ENCODE measurements around the gene RNFT2.
"Not testable (repeated sequence)": the region's sequence is repeated elsewhere in the genome, so short reads cannot be mapped to it uniquely, and the experiment has no call there.

RNFT2 gene

DNA sequence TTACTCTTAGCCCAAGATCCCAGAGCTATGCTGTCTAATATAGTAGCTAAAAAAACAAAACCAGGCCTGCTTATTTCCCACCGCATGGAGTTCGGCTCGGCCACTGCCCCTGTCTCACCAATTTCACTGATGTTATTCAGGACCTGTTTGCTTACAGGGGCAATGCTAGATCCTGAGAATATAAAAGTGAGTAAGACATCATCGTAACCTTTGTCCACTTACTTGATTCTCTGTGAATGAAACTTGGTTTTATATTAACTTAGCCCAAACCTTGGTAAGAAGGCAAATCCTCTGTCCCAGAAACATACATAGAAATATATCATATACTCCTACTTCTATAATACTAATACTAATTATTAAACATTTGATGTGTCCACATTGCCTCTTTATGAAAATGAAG is 56.6 kb downstream of the RNFT2 start:
- DNase-seq (ENCODE audit: low spot score) = no peak

DNA sequence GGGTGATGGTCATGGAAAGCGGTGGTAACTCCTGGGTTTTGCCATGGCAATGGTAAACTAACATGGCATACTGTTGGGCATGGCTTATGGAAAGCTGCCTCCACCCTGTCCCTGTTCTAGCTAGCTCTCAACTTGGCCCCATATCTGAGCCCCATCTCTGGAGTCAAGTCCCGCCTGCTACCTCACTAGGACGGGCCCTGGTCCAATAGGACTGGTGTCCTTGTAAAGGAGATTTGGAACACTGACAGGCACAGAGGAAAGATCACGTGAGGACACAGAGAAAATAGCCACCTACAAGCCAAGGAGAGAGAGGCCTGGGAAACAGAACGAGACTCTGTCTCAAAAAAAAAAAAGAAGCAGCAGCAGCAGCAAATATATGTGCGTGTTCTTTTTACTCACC is 59.8 kb downstream of the RNFT2 start:
- no peak for DNase-seq (ENCODE audit: low spot score)

DNA sequence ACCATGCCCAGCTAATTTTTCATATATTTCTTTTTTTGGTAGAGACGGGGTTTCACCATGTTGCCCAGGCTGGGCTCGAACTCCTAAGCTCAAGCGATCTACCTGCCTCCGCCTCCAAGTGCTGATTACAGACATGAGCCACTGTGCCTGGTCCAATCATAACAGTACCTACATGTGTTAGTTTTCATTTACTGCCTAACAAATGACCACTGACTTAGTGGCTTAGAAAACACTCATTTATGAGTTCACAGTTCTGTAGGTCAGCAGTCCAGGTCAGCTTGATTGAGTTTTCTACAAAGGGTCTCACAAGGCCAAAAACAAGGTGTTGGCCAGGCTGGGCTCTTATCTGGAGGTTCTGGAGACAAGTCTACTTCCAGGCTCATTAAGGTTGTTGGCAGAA is 60.6 kb downstream of the RNFT2 start:
- DNase-seq (ENCODE audit: low spot score) = no peak

DNA sequence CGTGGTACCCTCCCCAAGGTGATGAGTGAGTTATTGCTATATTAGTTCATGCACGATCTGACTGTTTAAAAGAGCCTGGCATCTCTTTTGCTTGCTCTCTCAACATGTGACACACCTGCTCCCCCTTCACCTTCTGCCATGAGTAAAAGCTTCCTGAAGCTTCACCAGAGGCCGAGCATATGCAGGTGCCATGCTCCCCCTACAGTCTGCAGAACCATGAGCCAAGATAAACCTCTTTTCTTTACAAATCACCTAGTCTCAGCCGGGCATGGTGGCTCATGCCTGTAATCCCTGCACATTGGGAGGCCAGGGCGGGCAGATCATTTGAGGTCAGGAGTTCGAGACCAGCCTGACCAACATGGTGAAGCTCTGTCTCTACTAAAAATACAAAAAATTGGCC is 61.8 kb downstream of the RNFT2 start:
- no peak for DNase-seq (ENCODE audit: low spot score)

DNA sequence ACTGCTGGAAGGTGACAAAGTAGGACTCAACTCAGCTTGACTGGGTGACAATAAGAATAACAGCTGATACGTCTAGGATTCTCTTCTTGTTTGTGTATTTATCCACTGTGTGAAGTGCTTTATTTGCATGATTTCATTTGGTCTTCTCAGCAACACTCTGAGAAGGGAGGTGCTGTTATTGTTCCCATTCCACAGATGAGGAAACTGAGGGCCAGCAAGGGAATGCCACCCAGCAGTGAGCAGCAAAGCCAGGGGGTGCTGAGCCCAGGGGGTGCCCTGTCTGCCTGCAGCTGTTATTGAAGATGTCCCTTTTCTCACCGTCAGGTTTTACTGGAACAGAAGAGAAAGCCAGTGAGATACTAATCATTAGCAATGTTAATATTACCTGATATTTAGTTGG is 62.8 kb downstream of the RNFT2 start:
- DNase-seq (ENCODE audit: low spot score) = no peak

DNA sequence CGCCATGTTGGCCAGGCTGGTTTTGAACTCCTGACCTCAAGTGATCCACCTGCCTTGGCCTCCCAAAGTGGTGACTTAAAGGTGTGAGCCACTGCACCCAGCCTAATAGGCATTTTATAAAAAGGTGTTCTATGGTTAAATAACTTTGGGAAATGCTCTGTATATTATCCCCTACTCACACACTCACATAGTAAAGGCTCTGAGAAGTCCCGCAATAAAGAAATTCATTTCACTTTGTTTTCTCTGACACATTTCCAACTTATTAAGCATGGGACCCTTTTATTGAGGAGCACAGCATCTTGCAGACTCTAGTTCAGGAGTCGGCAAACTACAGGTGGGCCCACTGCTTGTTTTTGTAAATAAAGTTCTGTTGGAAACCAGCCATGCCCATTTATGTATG is 63.9 kb downstream of the RNFT2 start:
- DNase-seq (ENCODE audit: low spot score) = no peak

DNA sequence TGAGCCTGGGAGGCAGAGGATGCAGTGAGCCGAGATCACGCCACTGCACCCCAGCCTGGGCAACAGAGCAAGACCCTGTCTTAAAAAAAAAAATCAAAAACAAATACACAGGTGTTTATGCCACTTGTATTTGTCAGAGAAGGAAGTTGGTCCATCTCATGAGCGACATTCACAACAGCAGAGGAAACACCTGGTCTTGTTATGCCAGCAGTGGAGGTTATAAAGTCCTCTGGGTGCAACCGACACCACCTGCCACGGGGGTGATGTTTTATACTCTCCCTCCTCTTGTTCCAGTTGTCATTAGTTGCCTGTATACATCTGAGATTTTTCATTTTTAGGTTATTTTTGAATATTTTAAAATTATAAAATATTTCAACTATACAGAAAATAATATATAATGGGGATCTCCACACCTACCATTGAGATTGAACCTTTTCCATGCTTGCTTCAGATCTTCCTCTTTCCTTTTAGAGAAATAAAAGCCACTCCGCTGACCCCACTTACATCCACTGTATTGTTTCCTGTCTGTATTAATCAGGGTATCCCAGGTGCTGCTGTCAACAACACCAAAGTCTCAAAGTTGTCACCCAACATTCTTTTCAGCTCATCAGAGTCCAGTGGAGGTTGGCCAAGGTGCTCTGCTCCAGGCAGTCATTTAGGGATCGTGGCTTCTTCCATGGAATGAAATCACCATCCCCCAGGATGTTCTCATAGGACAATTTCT is 65.1 kb downstream of the RNFT2 start:
- DNase-seq (ENCODE audit: low spot score) = no peak

DNA sequence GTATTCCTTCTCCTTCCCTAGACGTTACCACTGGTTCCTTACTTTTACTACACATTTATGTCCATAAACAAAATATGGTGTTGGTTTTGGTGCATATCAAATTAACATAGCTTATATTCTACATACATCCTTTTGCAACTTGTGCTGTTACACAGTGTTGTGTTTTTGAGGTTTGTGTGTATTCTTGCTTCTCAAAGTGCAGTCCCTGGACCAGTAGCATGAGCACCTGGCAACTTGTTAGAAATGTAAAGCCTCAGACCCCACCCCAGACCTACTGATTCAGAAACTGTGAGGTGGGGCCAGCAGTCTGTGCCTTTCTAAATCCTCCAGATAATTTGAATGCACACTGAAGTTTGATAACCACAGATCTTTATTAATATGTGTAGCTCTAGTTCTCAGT is 65.9 kb downstream of the RNFT2 start:
- DNase-seq (ENCODE audit: low spot score) = no peak

DNA sequence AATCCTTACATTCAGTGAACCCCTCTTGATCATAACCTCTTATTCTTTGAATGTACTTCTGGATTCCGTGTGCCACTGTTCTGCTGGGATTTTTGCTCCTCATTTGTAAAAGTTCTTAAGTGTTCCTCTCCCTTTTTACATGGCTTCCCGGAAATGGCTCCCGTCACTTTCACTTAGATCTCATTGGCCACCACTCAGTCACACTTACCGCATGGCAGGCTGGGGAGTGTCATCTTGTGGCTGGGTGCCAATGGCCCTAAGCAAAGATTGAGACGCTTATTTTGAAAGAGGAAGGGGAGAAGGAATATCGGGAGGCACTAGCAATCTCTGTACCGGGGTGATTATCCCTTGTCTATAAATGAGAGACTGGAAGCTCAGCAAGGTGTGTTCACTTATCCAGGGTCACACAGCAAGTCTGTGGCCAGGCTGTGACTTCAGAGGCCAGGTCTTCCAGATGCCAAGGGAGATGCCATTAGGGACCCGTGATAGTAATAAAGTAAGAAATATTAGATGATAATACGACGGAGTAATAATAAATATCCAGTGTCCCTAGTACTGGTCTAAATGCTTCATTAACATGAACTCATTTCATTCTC is 68.8 kb downstream of the RNFT2 start:
- no peak for DNase-seq (ENCODE audit: low spot score)

DNA sequence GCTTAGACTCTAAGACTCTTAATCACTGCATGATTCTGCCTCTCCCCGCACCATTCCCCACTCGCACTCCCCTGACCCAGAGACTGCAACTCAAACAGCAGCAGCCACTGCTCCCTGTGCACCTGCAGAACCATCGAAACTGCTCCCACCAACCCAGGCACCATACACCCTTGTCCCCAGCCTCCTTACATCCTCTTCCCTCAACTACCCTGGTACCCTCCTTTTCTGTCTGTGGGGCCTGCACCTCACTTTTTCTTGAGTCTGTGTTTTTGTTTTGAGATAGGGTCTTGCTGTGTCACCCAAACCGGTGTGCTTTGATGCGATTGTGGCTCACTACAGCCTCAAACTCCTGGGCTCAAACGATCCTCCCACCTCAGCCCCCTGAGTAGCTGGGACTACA is 69.4 kb downstream of the RNFT2 start:
- no peak for DNase-seq (ENCODE audit: low spot score)

DNA sequence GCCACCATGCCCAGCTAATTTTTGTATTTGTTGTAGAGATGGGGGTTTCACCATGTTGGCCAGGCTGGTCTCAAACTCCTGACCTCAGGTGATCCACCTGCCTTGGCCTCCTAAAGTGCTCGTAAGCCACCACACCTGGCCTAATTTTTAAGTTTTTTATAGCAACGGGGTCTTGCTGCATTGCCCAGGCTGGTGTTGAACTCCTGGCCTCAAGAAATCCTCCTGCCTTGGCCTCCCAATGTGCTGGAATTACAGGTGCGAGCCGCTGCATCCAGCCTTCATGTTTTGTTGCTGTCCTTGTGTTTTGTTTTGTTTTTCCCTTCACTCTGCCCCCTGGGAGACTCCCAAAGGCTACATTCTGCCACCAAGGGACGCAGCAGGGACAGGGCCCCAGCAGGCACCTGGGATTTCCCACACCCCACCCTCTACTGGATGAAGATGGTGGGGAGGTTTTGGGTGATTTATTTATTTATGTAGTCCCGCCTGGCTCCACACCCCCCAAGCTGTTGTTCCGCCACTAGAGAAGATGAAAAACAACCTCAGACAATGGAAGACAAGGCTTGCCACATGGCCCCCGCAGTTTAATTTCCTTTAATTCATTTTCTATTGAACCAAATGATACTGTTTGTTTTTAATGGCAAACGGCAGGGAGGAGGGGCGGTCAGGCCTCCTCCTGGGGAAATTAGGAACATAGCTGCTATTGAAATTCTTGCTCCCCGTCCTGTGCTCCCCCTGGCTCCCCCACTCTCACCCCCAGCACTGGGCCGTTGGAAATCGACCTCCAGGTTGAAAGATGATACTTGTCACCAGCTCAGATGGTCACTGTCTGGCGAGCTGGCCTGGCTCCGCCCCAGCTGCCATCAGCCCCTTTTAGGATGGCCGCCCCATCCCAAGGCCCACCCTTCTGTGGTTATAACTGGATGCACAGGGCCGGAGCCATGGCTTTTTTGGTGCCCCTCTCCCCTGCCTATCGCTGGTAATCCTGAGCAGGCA is 70.3 kb downstream of the RNFT2 start:
- DNase-seq (ENCODE audit: low spot score) = no peak

DNA sequence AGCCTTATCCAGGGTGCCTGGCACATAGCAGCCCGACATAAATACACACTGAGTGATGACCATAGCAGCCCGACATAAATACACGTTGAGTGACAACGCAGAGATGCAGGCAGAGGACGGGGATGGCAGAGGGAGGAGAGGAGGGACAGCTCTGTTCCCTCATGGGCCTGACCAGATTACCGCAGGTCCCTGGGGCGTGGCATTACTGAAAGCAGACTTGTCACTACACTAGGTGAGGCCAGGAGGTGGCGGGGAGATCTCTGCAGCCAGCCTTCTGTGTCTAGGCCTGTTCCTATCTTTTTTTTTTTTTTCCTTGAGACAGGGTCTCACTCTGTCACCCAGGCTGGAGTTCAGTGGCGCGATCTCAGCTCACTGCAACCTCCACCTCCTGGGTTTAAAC is 74.1 kb downstream of the RNFT2 start:
- DNase-seq (ENCODE audit: low spot score) = no peak

DNA sequence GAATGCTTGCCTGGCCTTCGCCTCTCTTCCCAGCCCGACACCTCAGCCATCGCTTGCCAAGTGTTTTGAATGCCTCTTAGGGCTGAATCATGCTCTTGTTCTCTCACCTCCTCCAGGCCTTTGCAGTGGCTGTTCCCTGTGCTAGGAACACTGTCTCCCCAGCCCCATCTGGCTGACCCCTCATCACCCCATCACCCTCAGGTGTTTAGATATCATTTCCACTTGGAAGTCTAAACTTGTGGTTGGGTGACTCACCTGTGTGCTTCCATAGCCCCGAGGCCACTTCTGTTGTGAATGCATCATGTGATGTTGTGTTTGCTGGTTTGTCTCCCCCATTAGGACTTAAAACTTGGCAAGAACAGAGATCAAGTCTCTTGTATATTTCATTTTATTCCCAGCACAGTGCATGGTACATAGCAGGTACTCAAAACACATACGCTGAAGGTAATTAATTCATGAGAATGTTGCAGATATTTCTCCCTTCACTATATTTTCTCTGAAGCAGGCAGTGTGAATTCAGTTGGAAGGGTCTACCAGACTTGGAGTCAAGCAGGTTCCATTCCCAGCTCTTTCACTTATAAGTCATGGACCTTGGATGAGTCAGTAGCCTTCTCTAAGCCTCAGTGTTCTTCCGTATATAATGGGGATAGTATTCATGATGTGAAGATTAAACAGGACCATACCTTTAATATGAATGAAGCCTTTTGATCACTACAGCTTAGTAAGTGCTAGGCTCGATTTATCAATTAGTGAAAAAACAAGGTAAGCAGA is 75.3 kb downstream of the RNFT2 start:
- DNase-seq (ENCODE audit: low spot score) = no peak

DNA sequence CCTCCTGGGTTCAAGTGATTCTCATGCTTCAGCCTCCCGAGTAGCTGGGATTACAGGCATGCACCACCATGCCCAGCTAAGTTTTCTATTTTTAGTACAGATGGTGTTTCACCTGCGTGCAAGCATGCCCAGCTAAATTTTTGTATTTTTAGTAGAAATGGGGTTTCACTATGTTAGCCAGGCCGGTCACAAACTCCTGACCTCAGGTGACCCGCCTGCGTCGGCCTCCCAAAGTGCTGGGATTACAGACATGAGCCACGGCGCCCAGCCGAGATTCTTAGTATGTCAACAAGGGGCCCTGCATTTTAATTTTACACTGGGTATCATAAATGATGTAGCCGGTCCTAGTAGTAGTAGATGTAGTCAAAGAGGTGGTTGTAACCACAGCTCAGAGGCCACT is 76.7 kb downstream of the RNFT2 start:
- DNase-seq (ENCODE audit: low spot score) = not testable (repeated sequence)

DNA sequence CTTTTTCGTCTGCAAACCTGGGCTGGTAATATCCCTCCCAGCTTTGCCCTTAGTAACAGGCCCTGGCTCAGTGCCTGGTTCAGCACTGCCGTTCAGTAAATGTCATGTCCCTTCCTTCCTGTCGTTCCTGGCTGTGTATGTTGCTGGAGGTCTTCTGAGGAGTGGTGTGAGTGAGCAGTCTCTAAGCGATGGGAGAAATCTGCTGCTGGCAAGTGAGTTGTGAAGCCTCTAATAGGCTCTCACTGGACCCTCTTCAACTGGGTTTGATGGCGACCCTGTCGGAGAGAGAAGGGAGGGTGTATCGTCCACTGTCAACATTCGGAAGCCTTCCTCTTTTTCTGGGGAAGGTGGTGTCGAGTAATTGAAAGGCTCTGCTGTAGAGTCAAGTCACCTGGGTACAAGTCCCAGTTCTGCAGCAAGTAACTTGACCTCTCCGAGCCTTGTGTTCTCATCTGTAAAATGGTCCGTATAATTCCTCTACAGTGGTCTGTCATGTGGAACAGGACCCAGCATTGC is 80.3 kb downstream of the RNFT2 start:
- no peak for DNase-seq (ENCODE audit: low spot score)

DNA sequence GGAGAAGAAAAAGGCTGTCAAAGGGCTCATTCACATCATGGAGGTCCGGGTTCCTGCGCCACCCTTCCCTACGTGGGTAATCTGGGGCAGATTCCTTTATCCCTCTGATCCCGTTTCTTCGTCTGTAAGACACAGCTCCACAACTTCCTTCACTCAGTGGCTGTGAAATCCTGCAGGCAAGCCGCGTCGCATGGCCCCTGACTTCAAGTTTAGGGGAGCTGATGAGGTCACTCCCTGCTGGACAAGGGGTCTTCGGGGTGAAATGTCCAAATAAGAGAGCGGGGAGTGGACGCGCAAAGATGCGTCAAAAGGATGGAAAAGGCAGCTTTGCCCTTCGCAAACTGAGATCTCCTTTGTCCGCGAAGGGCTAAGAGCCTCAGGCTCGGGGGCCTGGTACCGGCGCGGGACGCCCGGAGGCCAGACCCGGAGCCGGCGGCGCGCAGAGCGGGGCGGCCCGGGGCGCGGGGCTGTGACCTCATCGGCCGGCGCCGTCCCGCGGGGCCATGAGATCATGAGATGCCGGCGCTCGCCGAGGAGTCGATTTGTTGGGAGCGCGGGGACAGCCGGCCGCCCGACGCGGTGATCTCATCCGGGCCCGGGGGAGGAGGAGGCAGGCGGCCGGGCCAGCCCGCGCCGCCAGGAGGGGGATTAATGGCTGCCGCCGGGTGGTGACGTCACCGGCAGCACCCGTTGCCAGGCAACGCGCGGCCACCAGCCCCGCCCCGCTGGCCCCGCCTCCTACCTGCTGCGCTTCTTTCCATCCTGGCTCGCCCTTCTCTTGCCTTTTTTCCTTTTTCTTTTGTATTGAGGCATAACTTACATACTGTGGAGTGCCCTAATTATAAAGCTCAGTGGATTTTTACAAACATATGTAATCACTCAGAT is 81.1 kb downstream of the RNFT2 start:
- DNase-seq (ENCODE audit: low spot score) = peak; percentile 83

DNA sequence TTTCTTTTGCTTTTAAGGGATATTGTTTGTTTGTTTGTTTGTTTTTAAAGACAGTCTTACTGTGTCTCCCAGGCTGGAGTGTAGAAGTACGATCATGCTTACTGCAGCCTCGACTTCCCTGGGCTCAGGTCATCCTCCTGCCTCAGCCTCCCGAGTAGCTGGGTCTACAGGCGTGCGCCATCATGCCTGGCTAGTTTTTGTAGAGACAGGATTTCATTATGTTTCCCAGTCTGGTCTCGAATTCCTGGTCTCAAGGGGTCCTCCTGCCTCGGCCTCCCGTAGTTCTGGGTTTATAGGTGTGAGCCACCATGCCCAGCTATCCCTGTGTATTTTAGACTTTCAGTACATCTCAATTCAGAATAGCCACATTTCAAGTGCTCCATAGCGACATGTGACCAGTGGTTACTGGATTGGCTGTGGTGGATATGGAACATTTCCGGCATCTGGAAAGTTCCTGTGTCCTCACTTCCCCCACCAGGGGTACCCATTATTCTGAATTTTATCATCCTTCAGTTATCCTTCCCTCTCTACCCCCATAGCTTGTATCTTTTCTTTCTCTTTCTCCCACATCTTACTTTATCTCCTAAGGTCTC is 82.0 kb downstream of the RNFT2 start:
- DNase-seq (ENCODE audit: low spot score) = no peak

DNA sequence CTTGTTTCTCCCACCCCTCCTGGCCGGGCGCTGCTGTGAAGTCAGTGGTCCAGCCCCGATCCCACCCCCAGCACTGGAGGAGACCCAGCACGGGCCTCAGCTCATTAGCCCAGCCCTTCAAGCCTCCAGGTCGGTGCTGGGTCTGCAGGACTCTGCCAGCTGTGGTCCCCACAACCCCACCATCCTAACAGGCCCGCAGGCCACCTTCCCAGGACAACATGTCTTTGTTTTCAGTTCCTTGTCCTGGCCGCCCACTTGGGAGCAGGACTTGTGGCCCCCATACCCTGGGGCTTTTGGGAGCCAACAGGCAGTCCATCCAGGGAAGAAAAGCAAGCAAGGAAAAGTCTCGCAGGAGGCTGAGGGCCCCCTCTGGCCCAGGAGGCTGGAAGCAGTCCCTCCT is 83.2 kb downstream of the RNFT2 start:
- no peak for DNase-seq (ENCODE audit: low spot score)

DNA sequence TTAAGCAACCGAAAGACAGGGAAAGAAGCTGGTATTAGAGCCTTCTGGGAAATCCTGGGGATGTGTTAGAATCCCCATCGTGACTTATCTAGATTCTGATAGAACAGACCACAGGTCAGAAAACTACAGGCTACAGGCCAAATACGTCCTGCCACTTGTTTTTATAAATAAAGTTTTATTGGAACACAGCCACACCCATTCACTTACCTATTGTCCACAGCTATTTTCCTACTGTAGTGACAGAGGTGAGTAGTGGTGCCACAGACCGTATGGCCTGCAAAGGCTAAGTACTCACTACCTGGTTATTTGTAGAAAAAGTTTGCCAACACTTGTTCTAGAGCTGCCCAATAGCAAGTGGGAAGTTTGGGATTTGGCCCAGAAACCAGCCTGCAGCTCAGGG is 89.3 kb downstream of the RNFT2 start:
- no peak for DNase-seq (ENCODE audit: low spot score)

DNA sequence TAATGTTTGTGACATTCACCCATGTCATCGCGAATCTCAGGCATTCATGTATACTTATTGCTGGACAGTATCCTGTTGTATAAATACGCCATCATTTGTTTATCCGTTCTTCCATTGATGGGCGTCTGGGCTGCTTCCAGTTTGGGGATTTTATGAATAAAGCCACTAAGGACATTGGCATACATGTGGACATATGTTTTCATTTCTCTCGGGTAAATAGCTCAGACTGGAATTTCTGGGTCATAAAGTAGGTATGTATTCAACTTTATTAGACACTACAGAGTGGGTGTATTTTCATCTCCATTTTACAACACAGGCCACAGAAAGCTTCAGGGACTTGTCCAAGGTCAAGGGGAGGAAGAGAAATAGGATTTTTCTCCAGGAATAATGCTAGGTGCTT is 94.2 kb downstream of the RNFT2 start:
- DNase-seq (ENCODE audit: low spot score) = no peak

DNA sequence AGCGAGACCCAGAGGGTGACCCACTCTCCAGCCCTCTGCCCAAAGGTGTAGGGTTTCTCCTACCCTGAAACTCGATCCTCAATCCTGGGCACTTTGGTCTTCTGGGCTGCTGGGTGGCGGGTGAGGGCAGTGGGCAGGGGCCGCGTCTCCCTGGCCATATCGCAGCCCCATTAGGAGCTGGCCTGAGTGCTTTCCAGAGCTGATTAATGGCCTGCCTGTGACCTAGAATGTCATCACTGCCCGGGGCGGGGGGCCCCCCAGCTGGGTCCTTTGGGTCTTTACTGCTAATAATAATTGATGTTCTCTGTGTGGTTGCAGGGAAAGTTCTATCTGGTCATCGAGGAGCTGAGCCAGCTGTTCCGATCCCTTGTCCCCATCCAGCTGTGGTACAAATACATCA is 95.4 kb downstream of the RNFT2 start:
- DNase-seq (ENCODE audit: low spot score) = no peak

Measured in HuH-7.5 (cell line).